Ascending aorta (tissue), 2 donors: ENCODE results near the gene CD99. TPM values are rescaled to one million over a fixed set of nuclear protein-coding genes. Genes with fewer than 3 reads are reported as not detected.

Source experiments
- DNase-seq, 2 donors: peaks; one replicate each; pipeline ENCODE4 v3.0.0-alpha.2; 2019; ENCODE audit warnings: low spot score in 2 of 2
- H3K27ac ChIP-seq, 2 donors: fragments of 200-600 bp; sonication (generic); one replicate each; pipeline ENCODE4 v1.5.1; 2016 to 2017; ENCODE audit warnings: mild to moderate bottlenecking in 1 of 2
- H3K27me3 ChIP-seq: fragments of 200-600 bp; sonication (generic); one replicate; pipeline ENCODE4 v1.5.1; 2017
- H3K36me3 ChIP-seq, 2 donors: fragments of 200-600 bp; sonication (generic); one replicate each; pipeline ENCODE4 v1.5.1; 2016
- H3K4me1 ChIP-seq, 2 donors: fragments of 200-600 bp; sonication (generic); one replicate each; pipeline ENCODE4 v1.5.1; 2016 to 2017; ENCODE audit warnings: mild to moderate bottlenecking in 1 of 2
- H3K4me3 ChIP-seq, 2 donors: fragments of 200-600 bp; sonication (generic); one replicate each; pipeline ENCODE4 v1.5.1; 2016 to 2017; ENCODE audit warnings: mild to moderate bottlenecking in 1 of 2
- H3K9me3 ChIP-seq, 2 donors: fragments of 200-600 bp; sonication (generic); one replicate each; pipeline ENCODE4 v1.5.1; 2016
- intact Hi-C: fragments of 100-400 bp; cut with DNase I; formaldehyde crosslinking; loops from one replicate; pipeline ENCODE4 v1.15.1; 2023
- total RNA-seq: library from RNA; depleted of rRNA; stranded (reverse); fragments of >200 nt; gene quantifications from one replicate; pipeline ENCODE4 v1.1.0, GENCODE V29; 2016
- TF ChIP-seq, protein P1 (sequence below), 3 experiments: fragments of 200-600 bp in 2 of 3; fragments of 450-650 bp in 1 of 3; sonication (generic) in 2 of 3; IDR thresholded peaks; one replicate each; pipeline ENCODE4 v1.5.1; 2016 to 2019; ENCODE audit warnings: antibody characterized with exemption in 3 of 3, mild to moderate bottlenecking in 1 of 3, moderate library complexity in 1 of 3

The CD99 gene
- total RNA-seq, 1 donor from 2014 or later, result 262 TPM

DNA sequence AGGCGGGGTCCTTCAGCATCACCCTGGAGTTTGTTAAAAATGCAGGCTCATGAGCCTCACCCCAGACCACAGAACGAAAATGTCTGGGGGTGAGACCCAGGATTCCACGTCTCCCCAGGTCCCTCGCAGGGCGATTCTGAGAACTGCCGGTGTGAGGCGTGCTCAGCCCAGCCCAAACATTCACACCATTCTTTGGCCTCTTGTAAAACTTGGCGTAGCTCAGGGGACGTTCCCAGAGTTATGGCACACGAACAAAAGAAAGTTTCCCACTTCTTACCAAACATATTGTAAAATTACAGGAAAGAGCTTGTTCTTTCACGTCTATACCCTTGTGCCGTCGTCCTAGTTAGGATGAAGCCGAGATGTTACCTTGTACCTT, 12.9 kb downstream of the CD99 start:
- intact Hi-C loops, result no loop called here
- Histone ChIP-seq H3K36me3 (no peaks in the 10 kb centered on the region), H3K4me1 (peaks cover 0 to 32% of the 10 kb centered on the region in 2 donors), H3K27ac (no peak overlapping the region), H3K4me3 (no peak overlapping the region), H3K27me3 (no peaks in the 10 kb centered on the region), H3K9me3 (no peaks in the 10 kb centered on the region)
- no peak for DNase-seq
- TF ChIP-seq, protein P1, sequence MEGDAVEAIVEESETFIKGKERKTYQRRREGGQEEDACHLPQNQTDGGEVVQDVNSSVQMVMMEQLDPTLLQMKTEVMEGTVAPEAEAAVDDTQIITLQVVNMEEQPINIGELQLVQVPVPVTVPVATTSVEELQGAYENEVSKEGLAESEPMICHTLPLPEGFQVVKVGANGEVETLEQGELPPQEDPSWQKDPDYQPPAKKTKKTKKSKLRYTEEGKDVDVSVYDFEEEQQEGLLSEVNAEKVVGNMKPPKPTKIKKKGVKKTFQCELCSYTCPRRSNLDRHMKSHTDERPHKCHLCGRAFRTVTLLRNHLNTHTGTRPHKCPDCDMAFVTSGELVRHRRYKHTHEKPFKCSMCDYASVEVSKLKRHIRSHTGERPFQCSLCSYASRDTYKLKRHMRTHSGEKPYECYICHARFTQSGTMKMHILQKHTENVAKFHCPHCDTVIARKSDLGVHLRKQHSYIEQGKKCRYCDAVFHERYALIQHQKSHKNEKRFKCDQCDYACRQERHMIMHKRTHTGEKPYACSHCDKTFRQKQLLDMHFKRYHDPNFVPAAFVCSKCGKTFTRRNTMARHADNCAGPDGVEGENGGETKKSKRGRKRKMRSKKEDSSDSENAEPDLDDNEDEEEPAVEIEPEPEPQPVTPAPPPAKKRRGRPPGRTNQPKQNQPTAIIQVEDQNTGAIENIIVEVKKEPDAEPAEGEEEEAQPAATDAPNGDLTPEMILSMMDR (IDR thresholded peaks at IDR 0.05), result peak in 2 of 3 experiments; percentile 22 to 37

- Histone ChIP-seq H3K4me3 (no peak overlapping the region), H3K9me3 (no peaks in the 10 kb centered on the region), H3K27me3 (no peaks in the 10 kb centered on the region), H3K36me3 (no peaks in the 10 kb centered on the region), H3K27ac (peak overlapping the region in 1 of 2 donors; percentile 49), H3K4me1 (peaks cover 0 to 32% of the 10 kb centered on the region in 2 donors)
- intact Hi-C loops, result no loop called here
- no peak for DNase-seq
- TF ChIP-seq, protein P1 (IDR thresholded peaks at IDR 0.05), result no peak
These were observed 14.1 kb downstream of the CD99 start for GRCh38 chrX:2705046-2705832.

DNA sequence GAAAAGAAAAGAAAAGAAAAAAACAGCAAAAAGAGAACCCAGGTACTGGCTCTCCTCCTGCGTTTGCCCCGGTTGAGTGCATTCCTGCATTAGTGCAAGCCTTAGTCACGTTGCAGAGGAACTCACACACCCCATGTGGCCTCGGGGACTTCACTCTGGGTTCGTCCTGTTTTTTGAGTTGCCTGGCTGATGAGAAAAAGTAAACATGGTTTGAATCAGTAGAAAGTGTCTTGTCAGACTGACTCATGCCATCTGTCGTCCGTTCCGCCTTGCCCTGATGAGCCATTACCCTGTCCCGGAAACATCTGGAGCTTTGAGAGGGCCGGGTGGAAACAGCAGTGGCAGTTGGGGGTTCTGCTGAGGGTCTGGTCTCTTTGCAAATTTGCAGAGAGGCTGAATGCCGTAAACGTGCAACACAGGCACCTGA, 16.3 kb downstream of the CD99 start:
- no peak overlapping the region for H3K27ac ChIP-seq
- no peaks in the 10 kb centered on the region for H3K27me3 ChIP-seq
- peaks cover 0 to 29% of the 10 kb centered on the region in 2 donors for H3K4me1 ChIP-seq
- no peak overlapping the region for H3K4me3 ChIP-seq
- DNase-seq, result peak; percentile 49 to 74
- H3K9me3 ChIP-seq, result no peaks in the 10 kb centered on the region
- TF ChIP-seq, protein P1 (IDR thresholded peaks at IDR 0.05), result no peak
- peaks cover 5 to 11% of the 10 kb centered on the region in 2 donors for H3K36me3 ChIP-seq
- intact Hi-C loops, result no loop called here

GRCh38 chrX:2708021-2708420, 16.9 kb downstream of the CD99 start:
- DNase-seq, result no peak
- peaks cover 5 to 17% of the 10 kb centered on the region in 2 donors for H3K36me3 ChIP-seq
- intact Hi-C loops, result no loop called here
- H3K27ac ChIP-seq, result no peak overlapping the region
- H3K27me3 ChIP-seq, result no peaks in the 10 kb centered on the region
- TF ChIP-seq, protein P1 (IDR thresholded peaks at IDR 0.05), result no peak
- H3K4me3 ChIP-seq, result no peak overlapping the region
- H3K4me1 ChIP-seq, result peaks cover 0 to 22% of the 10 kb centered on the region in 2 donors
- no peaks in the 10 kb centered on the region for H3K9me3 ChIP-seq

- TF ChIP-seq, protein P1 (IDR thresholded peaks at IDR 0.05), result no peak
- intact Hi-C loops, result no loop called here
- peaks cover 0 to 18% of the 10 kb centered on the region in 2 donors for H3K4me1 ChIP-seq
- H3K4me3 ChIP-seq, result no peak overlapping the region
- peaks cover 5 to 23% of the 10 kb centered on the region in 2 donors for H3K36me3 ChIP-seq
- no peaks in the 10 kb centered on the region for H3K9me3 ChIP-seq
- DNase-seq, result no peak
- no peak overlapping the region for H3K27ac ChIP-seq
- no peaks in the 10 kb centered on the region for H3K27me3 ChIP-seq
These were observed 17.6 kb downstream of the CD99 start for GRCh38 chrX:2708592-2709188.
